DOHH2 (cell line): ENCODE results near the gene VSX1.

Experiments
- H3F3A ChIP-seq: fragments of 200-600 bp; sonication (generic), shearing (Covaris generic); 2 replicates; pipeline ENCODE4 v1.6.0; 2016; ENCODE audit warnings: antibody characterized with exemption, mild to moderate bottlenecking; ENCODE audit not compliant: control insufficient read depth, insufficient read depth
- H3K27ac ChIP-seq: fragments of 200-600 bp; sonication (generic); 2 replicates; pipeline ENCODE4 v1.5.1; 2014; ENCODE audit warnings: low read depth, mild to moderate bottlenecking, low read length, moderate library complexity
- H3K27me3 ChIP-seq: fragments of 200-600 bp; sonication (generic); 2 replicates; pipeline ENCODE4 v1.6.1; 2014; ENCODE audit warnings: mild to moderate bottlenecking, low read length, mixed read lengths; ENCODE audit not compliant: control insufficient read depth
- H3K36me3 ChIP-seq: fragments of 200-600 bp; sonication (generic); 2 replicates; pipeline ENCODE4 v1.6.1; 2014; ENCODE audit warnings: mild to moderate bottlenecking, low read length, moderate library complexity, mixed read lengths; ENCODE audit not compliant: control insufficient read depth
- H3K4me1 ChIP-seq: fragments of 200-600 bp; sonication (generic); 2 replicates; pipeline ENCODE4 v1.6.1; 2014; ENCODE audit warnings: mild to moderate bottlenecking, low read length, mixed read lengths; ENCODE audit not compliant: control insufficient read depth
- H3K4me2 ChIP-seq: fragments of 200-600 bp; sonication (generic); 2 replicates; pipeline ENCODE4 v1.6.0; 2014; ENCODE audit warnings: mild to moderate bottlenecking, low read length, moderate library complexity
- H3K4me3 ChIP-seq: fragments of 200-600 bp; sonication (generic); 2 replicates; pipeline ENCODE4 v1.5.1; 2014; ENCODE audit warnings: mild to moderate bottlenecking, low read length, mixed read lengths
- H3K79me2 ChIP-seq: fragments of 200-600 bp; sonication (generic); 2 replicates; pipeline ENCODE4 v1.6.1; 2014; ENCODE audit warnings: mild to moderate bottlenecking, low read length, mixed read lengths; ENCODE audit not compliant: control insufficient read depth
- H3K9me2 ChIP-seq: fragments of 200-600 bp; sonication (generic); replicated peaks from 2 replicates; pipeline ENCODE4 v1.6.1; 2014; ENCODE audit warnings: mild to moderate bottlenecking, low read length, mixed read lengths; ENCODE audit not compliant: control insufficient read depth
- H3K9me3 ChIP-seq: fragments of 200-600 bp; sonication (generic); 2 replicates; pipeline ENCODE4 v1.6.1; 2014; ENCODE audit warnings: antibody characterized with exemption, low read length, mixed read lengths; ENCODE audit not compliant: control insufficient read depth, insufficient read depth
- H4K20me1 ChIP-seq: fragments of 200-600 bp; sonication (generic); 2 replicates; pipeline ENCODE4 v1.6.0; 2014; ENCODE audit warnings: low read depth, mild to moderate bottlenecking, antibody characterized with exemption, low read length, moderate library complexity; ENCODE audit not compliant: control insufficient read depth, insufficient read depth
- EZH2phosphoT487 ChIP-seq: fragments of 200-600 bp; sonication (generic); IDR thresholded peaks from 2 replicates; pipeline ENCODE4 v1.6.1; 2017; ENCODE audit warnings: borderline replicate concordance, mild to moderate bottlenecking, antibody characterized with exemption, low read length, moderate library complexity, mixed read lengths
- TF ChIP-seq, protein P1 (sequence below): fragments of 200-600 bp; sonication (generic); IDR thresholded peaks from one replicate; pipeline ENCODE4 v1.5.1; 2014; ENCODE audit warnings: antibody characterized with exemption, mild to moderate bottlenecking, low read depth, low read length; ENCODE audit not compliant: poor library complexity, severe bottlenecking

Gene VSX1

DNA sequence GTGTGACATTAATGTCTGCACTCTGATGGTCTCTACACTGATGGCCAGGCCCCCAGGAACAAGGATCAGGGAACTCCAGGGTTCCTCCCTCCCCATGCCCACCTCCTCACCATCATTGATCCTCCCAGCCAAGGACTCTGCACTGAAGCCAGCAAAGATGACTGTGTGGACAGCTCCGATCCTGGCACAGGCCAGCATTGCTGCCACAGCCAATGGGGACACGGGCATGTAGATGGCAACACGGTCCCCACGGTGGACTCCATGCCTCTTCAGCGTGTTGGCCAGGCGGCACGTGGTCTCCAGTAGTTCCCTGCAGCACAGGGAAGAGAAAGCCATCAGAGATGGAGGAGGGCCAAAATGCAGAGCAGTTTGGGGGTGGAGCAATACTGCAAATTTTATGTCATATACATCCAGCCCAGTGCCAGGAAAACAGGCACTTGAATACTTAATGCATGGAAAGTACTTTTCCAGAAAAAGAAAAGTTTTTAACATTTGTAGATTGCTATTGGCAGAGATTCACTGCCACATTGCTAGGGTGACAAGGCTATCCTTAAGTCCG is 51.2 kb downstream of the VSX1 start:
- Histone ChIP-seq H3K4me1 (peaks cover 17% of the 10 kb centered on the region), H3K27me3 (no peaks in the 10 kb centered on the region), H3K9me2 (no peaks in the 10 kb centered on the region), H3K4me3 (no peak overlapping the region), H3K27ac (no peak overlapping the region), H3K79me2 (no peaks in the 10 kb centered on the region), H3K4me2 (no peak overlapping the region), H3K36me3 (no peaks in the 10 kb centered on the region), H4K20me1 (no peaks in the 10 kb centered on the region), H3K9me3 (no peaks in the 10 kb centered on the region), H3F3A (peaks cover 1% of the 10 kb centered on the region; the same call in 1 of the 2 replicates)
- TF ChIP-seq EZH2phosphoT487 = no peak
- TF ChIP-seq, protein P1, sequence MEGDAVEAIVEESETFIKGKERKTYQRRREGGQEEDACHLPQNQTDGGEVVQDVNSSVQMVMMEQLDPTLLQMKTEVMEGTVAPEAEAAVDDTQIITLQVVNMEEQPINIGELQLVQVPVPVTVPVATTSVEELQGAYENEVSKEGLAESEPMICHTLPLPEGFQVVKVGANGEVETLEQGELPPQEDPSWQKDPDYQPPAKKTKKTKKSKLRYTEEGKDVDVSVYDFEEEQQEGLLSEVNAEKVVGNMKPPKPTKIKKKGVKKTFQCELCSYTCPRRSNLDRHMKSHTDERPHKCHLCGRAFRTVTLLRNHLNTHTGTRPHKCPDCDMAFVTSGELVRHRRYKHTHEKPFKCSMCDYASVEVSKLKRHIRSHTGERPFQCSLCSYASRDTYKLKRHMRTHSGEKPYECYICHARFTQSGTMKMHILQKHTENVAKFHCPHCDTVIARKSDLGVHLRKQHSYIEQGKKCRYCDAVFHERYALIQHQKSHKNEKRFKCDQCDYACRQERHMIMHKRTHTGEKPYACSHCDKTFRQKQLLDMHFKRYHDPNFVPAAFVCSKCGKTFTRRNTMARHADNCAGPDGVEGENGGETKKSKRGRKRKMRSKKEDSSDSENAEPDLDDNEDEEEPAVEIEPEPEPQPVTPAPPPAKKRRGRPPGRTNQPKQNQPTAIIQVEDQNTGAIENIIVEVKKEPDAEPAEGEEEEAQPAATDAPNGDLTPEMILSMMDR = no peak

DNA sequence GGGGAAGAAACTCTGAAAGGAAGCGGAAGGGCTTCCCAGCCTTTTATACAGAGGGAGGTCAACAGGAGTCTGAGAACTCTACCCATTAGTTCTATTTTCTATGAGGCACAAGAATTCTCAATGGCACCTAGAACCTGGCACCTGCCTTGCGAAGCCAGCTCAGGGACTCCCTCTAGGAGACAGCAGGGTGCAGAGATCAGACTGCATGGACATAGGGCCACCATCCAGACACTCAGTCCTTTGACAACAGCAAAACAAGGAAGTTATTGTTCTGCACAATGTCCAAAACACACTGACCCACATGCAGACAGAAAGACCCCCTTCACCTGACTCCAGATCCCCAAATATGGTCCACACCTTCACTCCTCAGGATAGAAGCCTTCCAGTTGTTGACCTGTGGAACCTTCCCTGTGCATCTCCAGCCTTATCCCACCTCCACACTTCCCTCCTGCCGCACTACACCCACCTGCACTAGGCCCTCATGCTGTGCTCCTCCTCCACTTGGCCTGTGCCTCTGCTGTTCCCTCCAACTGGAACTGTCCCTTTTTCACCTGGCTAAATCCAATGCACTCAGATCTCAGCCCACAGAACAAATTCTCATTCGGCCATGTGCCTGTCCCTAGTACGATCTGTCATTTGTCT is 51.8 kb downstream of the VSX1 start:
- H3K4me2 ChIP-seq = no peak overlapping the region

DNA sequence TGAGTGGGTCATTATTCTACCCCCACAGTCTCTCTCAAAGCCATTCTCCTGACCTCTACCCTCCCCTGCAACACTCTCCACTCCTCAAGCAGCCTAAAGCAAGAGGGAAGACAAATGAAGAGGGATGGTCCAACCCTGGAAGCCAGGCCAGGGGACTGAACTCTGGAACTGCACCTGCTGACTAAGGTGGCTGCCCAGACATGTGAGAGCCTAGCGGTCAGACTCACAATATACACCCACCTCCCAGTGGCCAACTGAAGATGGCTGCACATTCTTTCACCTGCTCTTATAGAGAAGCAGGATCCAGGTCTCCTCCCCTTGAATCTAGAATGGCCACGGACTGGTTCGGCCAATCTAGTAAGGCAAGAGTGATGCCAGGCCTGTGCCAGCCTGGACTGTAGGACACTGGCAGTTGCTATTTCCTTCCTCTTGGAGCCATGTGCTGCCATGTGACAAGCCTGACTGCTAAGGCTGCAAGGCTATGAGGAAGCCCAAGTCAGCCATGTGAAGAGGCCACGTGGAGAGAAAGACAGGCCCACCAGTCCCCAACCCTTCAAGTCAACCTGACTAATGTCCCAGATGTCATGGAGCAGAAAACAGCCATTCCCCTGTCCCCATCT is 55.8 kb downstream of the VSX1 start:
- Histone ChIP-seq H3K4me2 (no peak overlapping the region), H3K27me3 (no peaks in the 10 kb centered on the region), H3K9me2 (no peaks in the 10 kb centered on the region), H3K4me1 (no peaks in the 10 kb centered on the region), H4K20me1 (no peaks in the 10 kb centered on the region), H3F3A (no peaks in the 10 kb centered on the region), H3K4me3 (no peak overlapping the region), H3K36me3 (no peaks in the 10 kb centered on the region), H3K79me2 (no peaks in the 10 kb centered on the region), H3K9me3 (no peaks in the 10 kb centered on the region), H3K27ac (no peak overlapping the region)
- no peak for TF ChIP-seq EZH2phosphoT487
- TF ChIP-seq, protein P1 = no peak

More for the DNA sequence above, 51.8 kb downstream of the VSX1 start:
- Histone ChIP-seq H3K4me3 (no peak overlapping the region), H3K79me2 (no peaks in the 10 kb centered on the region), H4K20me1 (no peaks in the 10 kb centered on the region), H3F3A (no peaks in the 10 kb centered on the region), H3K4me1 (peaks cover 11% of the 10 kb centered on the region), H3K27ac (no peak overlapping the region), H3K36me3 (no peaks in the 10 kb centered on the region), H3K9me3 (no peaks in the 10 kb centered on the region), H3K9me2 (no peaks in the 10 kb centered on the region), H3K27me3 (no peaks in the 10 kb centered on the region)
- TF ChIP-seq, protein P1 = no peak
- no peak for TF ChIP-seq EZH2phosphoT487
